Gastrocnemius medialis (tissue), 4 donors: ENCODE data around the gene PLCG2. TPM values are rescaled to one million over a fixed set of nuclear protein-coding genes. Genes with fewer than 3 reads are reported as not detected.
"Not testable (repeated sequence)": the region's sequence is repeated elsewhere in the genome, so short reads cannot be mapped to it uniquely, and the experiment has no call there.

ENCODE experiments used
- ATAC-seq, 2 donors: fragments of 150-250 bp; one replicate each; pipeline ENCODE4 v1.9.1; 2016
- DNase-seq, 2 donors: peaks; one replicate each; pipeline ENCODE4 v3.0.0-alpha.2; 2019
- H3K27ac ChIP-seq, 4 donors: fragments of 200-600 bp; sonication (generic); 1 replicate in 1 of 4; 2 replicates in 3 of 4; pipeline ENCODE4 v1.5.1; 2016 to 2018; ENCODE audit warnings: mild to moderate bottlenecking in 2 of 4, moderate library complexity in 1 of 4
- H3K27me3 ChIP-seq, 3 donors: fragments of 200-600 bp; sonication (generic) in 2 of 3; 1 replicate in 1 of 3; 2 replicates in 2 of 3; pipeline versions ENCODE4 v1.5.1 to v1.6.0; 2016 to 2019; ENCODE audit warnings: mild to moderate bottlenecking in 1 of 3, moderate library complexity in 1 of 3
- H3K36me3 ChIP-seq, 2 donors: fragments of 200-600 bp; sonication (generic) in 1 of 2; one replicate each; pipeline ENCODE4 v1.5.1; 2017 to 2018
- H3K4me1 ChIP-seq, 2 donors: fragments of 200-600 bp; sonication (generic) in 1 of 2; one replicate each; pipeline ENCODE4 v1.5.1; 2016 to 2017; ENCODE audit warnings: mild to moderate bottlenecking in 2 of 2
- H3K4me3 ChIP-seq, 4 donors: fragments of 200-600 bp; sonication (generic) in 3 of 4; 1 replicate in 1 of 4; 2 replicates in 3 of 4; pipeline ENCODE4 v1.5.1; 2016 to 2019; ENCODE audit warnings: mild to moderate bottlenecking in 2 of 4
- H3K9me3 ChIP-seq, 3 donors: fragments of 200-600 bp; sonication (generic) in 2 of 3; 1 replicate in 1 of 3; 2 replicates in 2 of 3; pipeline ENCODE4 v1.5.1; 2016 to 2019
- CTCF ChIP-seq, 5 experiments: fragments of 450-650 bp in 3 of 5; fragments of 200-600 bp in 2 of 5; sonication (generic) in 2 of 5; IDR thresholded peaks in 4 of 5; conservative IDR thresholded peaks in 1 of 5; 1 replicate in 4 of 5; 2 replicates in 1 of 5; pipeline ENCODE4 v1.5.1; 2016 to 2019; ENCODE audit warnings: antibody characterized with exemption in 5 of 5, mild to moderate bottlenecking in 3 of 5, moderate library complexity in 3 of 5
- POLR2A ChIP-seq, 2 donors: fragments of 450-650 bp; IDR thresholded peaks; one replicate each; pipeline ENCODE4 v1.6.1; 2017; ENCODE audit warnings: antibody characterized with exemption in 2 of 2, mild to moderate bottlenecking in 2 of 2, moderate library complexity in 2 of 2
- in situ Hi-C, 4 donors: fragments of 200-750 bp; cut with MboI; loops; one replicate each; pipeline versions ENCODE4 v1.15.0 to v1.8.0; 2017; ENCODE audit warnings: low sequenced_read_pairs in 4 of 4
- intact Hi-C: fragments of 100-400 bp; cut with DNase I; formaldehyde crosslinking; loops from one replicate; pipeline ENCODE4 v1.15.1; 2023; ENCODE audit warnings: low total_unique reads
- total RNA-seq, 4 donors: library from RNA; depleted of rRNA; stranded (reverse); fragments of >200 nt; gene quantifications; one replicate each; pipeline versions ENCODE4 v1.1.0 to v1.2.3, GENCODE V29; 2016

PLCG2 gene
- total RNA-seq, 4 donors from 2014 or later, result 1.8 to 3.0 (median 2.1) TPM

- no peak for ATAC-seq
- peak in 1 of 2 donors; percentile 33 for DNase-seq
- Histone ChIP-seq H3K4me3 (no peak overlapping the region), H3K4me1 (peaks cover 3 to 6% of the 10 kb centered on the region in 2 donors), H3K36me3 (no peaks in the 10 kb centered on the region), H3K9me3 (no peaks in the 10 kb centered on the region), H3K27me3 (no peaks in the 10 kb centered on the region), H3K27ac (no peak overlapping the region)
- no peak for TF ChIP-seq CTCF (IDR thresholded peaks at IDR 0.05 in 4 of 5, conservative IDR thresholded peaks at IDR 0.05 in 1 of 5)
- TF ChIP-seq POLR2A (IDR thresholded peaks at IDR 0.05), result no peak
- intact Hi-C loops (loop anchor here (1.0 kb wide), 1 partner anchor 336 kb away; no protein-coding TSS in a partner anchor), in situ Hi-C loops (loop anchor here in 2 of 4 donors (25.0 kb wide), 2 partner anchors 527 to 702 kb away; partner anchors contain the start of gene ATMIN (in 1 of the 2))
These were observed 40.2 kb upstream of the PLCG2 start for GRCh38 chr16:81738783-81739496.

GRCh38 chr16:81739503-81739902, 39.6 kb upstream of the PLCG2 start:
- no peak for DNase-seq
- Histone ChIP-seq H3K9me3 (no peaks in the 10 kb centered on the region), H3K36me3 (no peaks in the 10 kb centered on the region), H3K27me3 (no peaks in the 10 kb centered on the region), H3K27ac (no peak overlapping the region), H3K4me3 (no peak overlapping the region), H3K4me1 (peaks cover 3 to 6% of the 10 kb centered on the region in 2 donors)
- no peak for ATAC-seq
- in situ Hi-C loops, result loop anchor here in 2 of 4 donors (25.0 kb wide), 2 partner anchors 527 to 702 kb away; partner anchors contain the start of gene ATMIN (in 1 of the 2)
- TF ChIP-seq CTCF (IDR thresholded peaks at IDR 0.05 in 4 of 5, conservative IDR thresholded peaks at IDR 0.05 in 1 of 5), result no peak
- intact Hi-C loops, result no loop called here

GRCh38 chr16:81740169-81740568, 38.9 kb upstream of the PLCG2 start:
- Histone ChIP-seq H3K4me1 (peaks cover 3 to 6% of the 10 kb centered on the region in 2 donors), H3K27ac (no peak overlapping the region), H3K27me3 (no peaks in the 10 kb centered on the region), H3K36me3 (no peaks in the 10 kb centered on the region), H3K9me3 (no peaks in the 10 kb centered on the region), H3K4me3 (no peak overlapping the region)
- TF ChIP-seq POLR2A (IDR thresholded peaks at IDR 0.05), result no peak
- TF ChIP-seq CTCF (IDR thresholded peaks at IDR 0.05 in 4 of 5, conservative IDR thresholded peaks at IDR 0.05 in 1 of 5), result no peak
- in situ Hi-C loops (loop anchor here in 2 of 4 donors (25.0 kb wide), 2 partner anchors 528 to 703 kb away; partner anchors contain the start of gene ATMIN (in 1 of the 2)), intact Hi-C loops (no loop called here)
- no peak for DNase-seq
- ATAC-seq, result no peak

GRCh38 chr16:81741430-81741770, 37.7 kb upstream of the PLCG2 start:
- intact Hi-C loops, H3K4me1 ChIP-seq, H3K27ac ChIP-seq, DNase-seq, ATAC-seq, H3K4me3 ChIP-seq, H3K36me3 ChIP-seq, H3K9me3 ChIP-seq, H3K27me3 ChIP-seq: not testable (repeated sequence)
- in situ Hi-C loops, result loop anchor here in 2 of 4 donors (25.0 kb wide), 2 partner anchors 529 to 704 kb away; partner anchors contain the start of gene ATMIN (in 1 of the 2)

GRCh38 chr16:81744385-81744784, 34.7 kb upstream of the PLCG2 start:
- Histone ChIP-seq H3K27ac (no peak overlapping the region), H3K4me1 (peaks cover 0 to 3% of the 10 kb centered on the region in 2 donors), H3K9me3 (no peaks in the 10 kb centered on the region), H3K4me3 (no peak overlapping the region), H3K27me3 (no peaks in the 10 kb centered on the region), H3K36me3 (no peaks in the 10 kb centered on the region)
- intact Hi-C loops (no loop called here), in situ Hi-C loops (loop anchor here in 2 of 4 donors (25.0 kb wide), 2 partner anchors 532 to 707 kb away; partner anchors contain the start of gene ATMIN (in 1 of the 2))
- ATAC-seq (no peak), DNase-seq (no peak)
- TF ChIP-seq POLR2A (IDR thresholded peaks at IDR 0.05), result no peak
- no peak for TF ChIP-seq CTCF (IDR thresholded peaks at IDR 0.05 in 4 of 5, conservative IDR thresholded peaks at IDR 0.05 in 1 of 5)
